ENCODE measurements around the gene OSMR.
"Not testable (repeated sequence)": the region's sequence is repeated elsewhere in the genome, so short reads cannot be mapped to it uniquely, and the experiment has no call there.

The OSMR gene

GRCh38 chr5:38831117-38831516, 14.7 kb upstream of the OSMR start:
- no peak for DNase-seq (ENCODE audit: low spot score)

- no peak for DNase-seq (ENCODE audit: low spot score)
These were observed 13.9 kb upstream of the OSMR start for GRCh38 chr5:38831909-38832308.

GRCh38 chr5:38832810-38833209, 13.0 kb upstream of the OSMR start:
- DNase-seq (ENCODE audit: low spot score), result no peak

- DNase-seq (ENCODE audit: low spot score), result no peak
These were observed 9.9 kb upstream of the OSMR start for GRCh38 chr5:38835887-38836286.

GRCh38 chr5:38837416-38837815, 8.4 kb upstream of the OSMR start:
- no peak for DNase-seq (ENCODE audit: low spot score)

GRCh38 chr5:38837932-38838331, 7.9 kb upstream of the OSMR start:
- DNase-seq (ENCODE audit: low spot score), result no peak

- DNase-seq (ENCODE audit: low spot score), result no peak
These were observed 2.1 kb upstream of the OSMR start for GRCh38 chr5:38843665-38844064.

GRCh38 chr5:38846379-38847011, 683 bp downstream of the OSMR start:
- no peak for DNase-seq (ENCODE audit: low spot score)

GRCh38 chr5:38847559-38848347, 1.9 kb downstream of the OSMR start:
- DNase-seq (ENCODE audit: low spot score), result no peak

GRCh38 chr5:38848637-38849036, 2.8 kb downstream of the OSMR start:
- DNase-seq (ENCODE audit: low spot score), result no peak

- not testable (repeated sequence) for DNase-seq (ENCODE audit: low spot score)
These were observed 5.8 kb downstream of the OSMR start for GRCh38 chr5:38851640-38852039.

GRCh38 chr5:38853753-38854470, 8.1 kb downstream of the OSMR start:
- peak; percentile 85 for DNase-seq (ENCODE audit: low spot score)

GRCh38 chr5:38854907-38855306, 9.1 kb downstream of the OSMR start:
- DNase-seq (ENCODE audit: low spot score), result no peak

GRCh38 chr5:38856660-38857059, 10.8 kb downstream of the OSMR start:
- no peak for DNase-seq (ENCODE audit: low spot score)

- DNase-seq (ENCODE audit: low spot score), result no peak
These were observed 13.0 kb downstream of the OSMR start for GRCh38 chr5:38858839-38859238.

GRCh38 chr5:38861986-38862770, 16.4 kb downstream of the OSMR start:
- DNase-seq (ENCODE audit: low spot score), result not testable (repeated sequence)

GRCh38 chr5:38866362-38867031, 20.7 kb downstream of the OSMR start:
- no peak for DNase-seq (ENCODE audit: low spot score)

GRCh38 chr5:38867032-38867398, 21.2 kb downstream of the OSMR start:
- DNase-seq (ENCODE audit: low spot score), result no peak

- DNase-seq (ENCODE audit: low spot score), result no peak
These were observed 21.6 kb downstream of the OSMR start for GRCh38 chr5:38867416-38867815.

- no peak for DNase-seq (ENCODE audit: low spot score)
These were observed 24.8 kb downstream of the OSMR start for GRCh38 chr5:38870595-38870994.

GRCh38 chr5:38871058-38871605, 25.3 kb downstream of the OSMR start:
- DNase-seq (ENCODE audit: low spot score), result no peak

All from hepatic stellate cell (primary cell).